GM19467 (cell line): ENCODE results near the gene DEF6.

Source experiments
- ATAC-seq: cut with Tn5 transposase; IDR thresholded peaks from one replicate; pipeline ENCODE4 v1.9.1; 2021; ENCODE audit warnings: mild to moderate bottlenecking, moderate library complexity; ENCODE audit not compliant: unreplicated experiment

DEF6 gene, protein sequence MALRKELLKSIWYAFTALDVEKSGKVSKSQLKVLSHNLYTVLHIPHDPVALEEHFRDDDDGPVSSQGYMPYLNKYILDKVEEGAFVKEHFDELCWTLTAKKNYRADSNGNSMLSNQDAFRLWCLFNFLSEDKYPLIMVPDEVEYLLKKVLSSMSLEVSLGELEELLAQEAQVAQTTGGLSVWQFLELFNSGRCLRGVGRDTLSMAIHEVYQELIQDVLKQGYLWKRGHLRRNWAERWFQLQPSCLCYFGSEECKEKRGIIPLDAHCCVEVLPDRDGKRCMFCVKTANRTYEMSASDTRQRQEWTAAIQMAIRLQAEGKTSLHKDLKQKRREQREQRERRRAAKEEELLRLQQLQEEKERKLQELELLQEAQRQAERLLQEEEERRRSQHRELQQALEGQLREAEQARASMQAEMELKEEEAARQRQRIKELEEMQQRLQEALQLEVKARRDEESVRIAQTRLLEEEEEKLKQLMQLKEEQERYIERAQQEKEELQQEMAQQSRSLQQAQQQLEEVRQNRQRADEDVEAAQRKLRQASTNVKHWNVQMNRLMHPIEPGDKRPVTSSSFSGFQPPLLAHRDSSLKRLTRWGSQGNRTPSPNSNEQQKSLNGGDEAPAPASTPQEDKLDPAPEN

DNA sequence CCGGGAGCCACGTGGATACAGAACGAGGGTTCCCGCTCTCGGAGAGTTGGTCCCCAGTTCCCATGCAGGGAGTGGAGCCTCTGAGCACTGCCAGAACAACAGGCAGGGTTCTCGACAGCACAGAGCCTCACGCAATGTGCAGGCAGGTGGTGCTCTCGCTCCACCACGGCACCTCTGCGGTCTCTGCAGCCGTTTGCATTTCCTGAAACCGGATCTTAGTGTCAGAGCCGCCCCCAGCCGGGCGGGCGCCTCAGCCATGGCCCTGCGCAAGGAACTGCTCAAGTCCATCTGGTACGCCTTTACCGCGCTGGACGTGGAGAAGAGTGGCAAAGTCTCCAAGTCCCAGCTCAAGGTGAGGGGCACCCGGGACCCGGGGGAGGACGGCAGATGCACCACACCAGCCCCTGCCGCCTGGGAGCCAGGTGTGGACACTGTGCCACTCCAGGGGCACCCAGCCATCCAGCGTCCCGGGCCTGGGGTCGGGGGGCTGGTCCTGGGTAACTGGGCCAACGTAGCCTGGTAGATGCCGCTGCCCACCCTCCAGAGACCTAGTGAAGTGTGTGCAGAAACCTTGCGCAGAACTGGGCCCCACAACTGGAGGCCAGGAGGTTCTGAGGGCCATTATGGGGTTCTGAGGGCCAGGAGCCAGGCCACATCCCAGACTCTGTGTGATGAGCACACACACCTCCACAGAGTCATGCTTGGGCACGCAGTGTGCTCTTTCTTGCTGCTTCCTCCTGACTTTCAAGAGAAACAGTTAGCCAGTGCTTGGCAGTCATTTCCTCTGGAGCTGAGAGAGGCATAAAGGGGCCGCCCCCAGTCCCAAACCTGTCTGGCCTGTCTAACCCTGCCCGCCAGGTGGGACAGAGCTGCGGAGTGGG lies at the start of gene DEF6:
Gene DEF6, plus strand, starts transcription at position 218 of the 881 bp plus-strand sequence. Its CDS starts 39 bp downstream, at position 257.
- peak; percentile 67 for ATAC-seq

DNA sequence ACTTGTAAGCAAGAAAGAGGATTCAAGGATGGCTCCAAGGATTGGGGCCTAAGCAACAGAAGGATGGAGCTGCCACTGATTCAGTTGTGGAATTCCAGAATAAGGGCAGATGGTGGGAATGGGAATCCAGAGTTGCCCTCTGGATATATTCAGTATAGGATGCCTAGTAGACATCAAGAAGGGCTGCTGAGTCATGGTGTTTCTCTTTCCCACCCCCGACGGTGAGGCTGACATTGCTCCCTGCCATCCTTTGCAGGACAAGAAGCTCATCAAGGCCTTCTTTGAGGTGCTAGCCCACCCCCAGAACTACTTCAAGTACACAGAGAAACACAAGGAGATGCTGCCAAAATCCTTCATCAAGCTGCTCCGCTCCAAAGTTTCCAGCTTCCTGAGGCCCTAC lies 49.3 kb upstream of the DEF6 start:
- no peak for ATAC-seq

DNA sequence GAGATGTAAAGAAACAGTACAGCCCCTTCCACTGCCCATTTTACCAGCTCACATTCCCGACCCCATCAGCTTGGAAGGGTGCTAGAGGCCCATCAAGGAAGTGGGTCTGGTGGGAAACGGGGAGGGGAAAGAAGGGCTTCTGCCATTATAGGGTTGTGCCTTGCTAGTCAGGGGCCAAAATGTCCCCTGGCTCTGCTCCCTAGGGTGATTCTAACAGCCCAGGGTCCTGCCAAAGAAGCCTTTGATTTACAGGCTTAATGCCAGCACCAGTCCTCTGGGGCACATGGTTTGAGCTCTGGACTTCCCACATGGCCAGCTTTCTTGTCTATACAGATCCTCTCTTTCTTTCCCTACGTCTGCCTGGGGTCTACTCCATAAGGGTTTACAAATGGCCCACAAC lies 48.7 kb upstream of the DEF6 start:
- no peak for ATAC-seq

DNA sequence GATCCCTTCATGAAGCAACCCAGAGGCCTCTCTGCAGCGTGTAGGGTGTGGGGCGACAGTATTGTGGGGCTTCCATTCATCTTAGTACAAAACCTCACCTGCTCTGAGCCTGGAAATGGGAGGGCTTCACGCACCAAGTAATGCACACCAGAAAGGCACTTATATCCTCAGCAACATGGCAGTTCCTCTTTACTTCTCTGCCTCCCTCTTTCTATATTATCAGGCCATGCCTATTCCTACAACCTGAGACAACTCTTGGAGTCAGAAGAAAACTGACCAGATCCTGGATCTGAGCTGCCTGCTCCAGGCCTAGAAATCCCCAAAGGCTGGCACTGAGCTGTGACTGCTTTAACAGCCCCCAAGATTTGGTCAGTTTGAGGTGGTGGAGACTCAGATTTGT lies 45.7 kb upstream of the DEF6 start:
- no peak for ATAC-seq

DNA sequence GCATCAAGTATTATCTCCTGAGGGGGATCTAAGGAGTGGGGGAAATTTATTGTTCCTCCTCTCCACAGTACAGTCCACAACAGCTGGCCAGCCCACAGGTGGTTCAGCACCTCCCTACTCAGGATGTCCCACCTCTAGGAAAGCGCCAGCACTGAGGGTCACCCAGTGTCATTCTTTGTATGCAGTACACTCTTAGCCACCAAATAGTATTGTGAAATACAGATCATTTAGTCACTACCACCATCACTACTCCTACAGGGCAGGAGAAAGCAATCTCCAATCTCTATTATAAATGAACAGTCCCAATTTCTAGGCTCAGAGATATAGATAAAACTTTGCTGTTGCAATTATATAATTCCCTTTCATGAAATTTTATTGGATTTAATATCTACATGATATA lies 44.4 kb upstream of the DEF6 start:
- ATAC-seq = no peak

DNA sequence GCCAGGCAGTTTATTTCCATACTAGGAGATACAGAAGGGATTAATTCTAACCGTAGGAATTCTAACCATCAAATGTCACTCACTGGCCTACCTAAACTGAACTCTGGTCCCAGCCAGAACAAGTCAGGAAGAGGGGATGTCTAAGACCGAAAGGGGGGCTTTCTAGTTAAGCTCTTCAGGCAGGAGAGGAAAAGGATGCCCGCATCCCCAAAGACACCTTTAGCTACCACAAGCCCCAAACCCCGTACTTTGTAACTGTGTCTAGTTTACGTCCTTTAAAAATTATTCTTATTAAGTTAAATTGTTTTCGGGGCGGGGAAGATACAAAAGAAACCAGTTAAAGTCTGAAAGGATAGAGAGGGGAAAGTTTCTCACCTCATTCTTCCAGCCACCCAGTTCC lies 39.3 kb upstream of the DEF6 start:
- no peak for ATAC-seq

DNA sequence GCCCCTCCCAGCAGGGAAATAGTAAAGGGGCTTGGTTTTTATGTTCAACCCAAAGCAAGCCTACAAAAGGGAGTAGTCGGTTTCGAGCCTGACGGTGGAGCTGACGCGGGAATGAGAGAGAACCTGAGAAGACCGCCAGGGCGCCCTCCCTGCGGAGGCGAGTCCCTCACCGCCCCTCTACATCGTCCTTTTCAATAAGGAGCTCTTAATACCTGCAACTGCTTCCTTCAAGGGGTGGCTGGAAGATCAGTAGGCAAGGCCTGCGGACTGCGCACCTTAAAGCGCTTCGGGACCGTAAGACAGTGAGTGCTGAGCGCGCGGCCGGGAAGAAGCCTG lies 38.8 kb upstream of the DEF6 start:
- ATAC-seq = peak; percentile 18

DNA sequence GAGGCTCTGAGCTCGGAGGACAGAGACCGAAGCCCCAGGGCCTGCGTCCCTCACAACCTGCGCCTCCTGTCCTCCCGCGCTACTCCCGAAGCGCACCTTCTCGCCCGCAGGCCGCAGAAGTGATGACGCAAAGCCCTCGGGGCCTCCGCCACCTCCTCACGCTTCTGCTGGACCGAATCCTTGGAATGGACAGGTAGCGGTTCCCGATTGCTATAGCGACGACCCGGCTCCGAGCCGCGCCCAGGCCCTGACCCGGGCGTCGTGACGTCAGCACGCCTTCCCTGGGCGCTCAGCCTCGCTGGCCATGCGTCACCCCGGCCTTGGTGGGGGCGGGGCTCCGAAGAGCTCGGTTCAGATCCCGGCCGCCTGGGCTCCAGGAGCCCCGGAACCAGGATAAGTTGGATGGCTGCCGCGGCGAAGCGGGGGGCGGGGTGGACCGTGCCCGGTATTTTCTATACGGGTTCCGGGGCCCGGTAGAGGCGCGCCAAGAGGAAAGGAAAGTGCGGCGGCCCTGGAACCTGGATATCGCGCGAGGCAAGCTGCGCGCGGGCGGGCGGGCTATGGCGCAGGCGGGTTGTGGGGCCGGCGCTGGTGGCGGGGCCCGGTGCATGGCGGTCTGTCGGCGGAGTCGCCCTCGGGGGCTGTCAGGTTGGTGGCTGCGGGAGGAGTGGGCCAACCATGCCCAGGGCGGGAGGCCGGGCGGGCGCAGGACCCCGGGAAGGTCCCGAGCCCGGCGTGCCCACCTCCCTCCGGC lies 38.2 kb upstream of the DEF6 start, which contains the start of gene ZNF76:
Gene ZNF76, plus strand, starts transcription at position 542 of the 754 bp plus-strand sequence. CDS start 21,417 bp downstream, outside the sequence.
- ATAC-seq = peak; percentile 80

DNA sequence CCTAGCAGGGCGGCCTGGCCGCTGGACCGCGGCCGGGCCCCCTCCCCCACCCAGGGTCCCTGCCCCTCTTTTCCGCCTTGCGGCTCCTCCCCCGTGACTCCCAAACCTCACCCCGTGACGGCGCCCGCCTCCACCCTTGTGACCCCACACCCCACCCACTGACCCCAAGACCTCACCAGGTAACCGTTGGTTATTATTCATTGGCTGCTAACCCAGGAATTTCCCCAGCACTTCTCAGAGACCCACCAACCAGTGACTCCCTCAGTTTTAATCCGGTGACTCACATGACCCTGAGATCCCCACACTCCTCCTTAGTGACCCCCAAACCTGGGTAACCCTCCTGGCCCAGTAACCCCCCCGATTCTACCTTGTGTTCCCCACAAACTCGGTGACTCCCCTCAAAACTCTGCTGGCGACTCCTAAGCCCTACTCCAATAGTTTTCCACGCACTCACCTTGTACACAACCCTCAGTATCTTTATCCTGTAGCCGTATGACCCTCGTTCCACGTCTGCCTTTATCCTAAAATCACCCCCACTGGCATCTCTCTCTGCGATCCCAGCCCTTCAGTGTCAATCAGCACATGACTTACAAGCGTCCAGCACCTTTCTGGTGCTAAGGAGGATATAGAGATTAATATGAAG lies 37.5 kb upstream of the DEF6 start:
- ATAC-seq = peak; percentile 23

DNA sequence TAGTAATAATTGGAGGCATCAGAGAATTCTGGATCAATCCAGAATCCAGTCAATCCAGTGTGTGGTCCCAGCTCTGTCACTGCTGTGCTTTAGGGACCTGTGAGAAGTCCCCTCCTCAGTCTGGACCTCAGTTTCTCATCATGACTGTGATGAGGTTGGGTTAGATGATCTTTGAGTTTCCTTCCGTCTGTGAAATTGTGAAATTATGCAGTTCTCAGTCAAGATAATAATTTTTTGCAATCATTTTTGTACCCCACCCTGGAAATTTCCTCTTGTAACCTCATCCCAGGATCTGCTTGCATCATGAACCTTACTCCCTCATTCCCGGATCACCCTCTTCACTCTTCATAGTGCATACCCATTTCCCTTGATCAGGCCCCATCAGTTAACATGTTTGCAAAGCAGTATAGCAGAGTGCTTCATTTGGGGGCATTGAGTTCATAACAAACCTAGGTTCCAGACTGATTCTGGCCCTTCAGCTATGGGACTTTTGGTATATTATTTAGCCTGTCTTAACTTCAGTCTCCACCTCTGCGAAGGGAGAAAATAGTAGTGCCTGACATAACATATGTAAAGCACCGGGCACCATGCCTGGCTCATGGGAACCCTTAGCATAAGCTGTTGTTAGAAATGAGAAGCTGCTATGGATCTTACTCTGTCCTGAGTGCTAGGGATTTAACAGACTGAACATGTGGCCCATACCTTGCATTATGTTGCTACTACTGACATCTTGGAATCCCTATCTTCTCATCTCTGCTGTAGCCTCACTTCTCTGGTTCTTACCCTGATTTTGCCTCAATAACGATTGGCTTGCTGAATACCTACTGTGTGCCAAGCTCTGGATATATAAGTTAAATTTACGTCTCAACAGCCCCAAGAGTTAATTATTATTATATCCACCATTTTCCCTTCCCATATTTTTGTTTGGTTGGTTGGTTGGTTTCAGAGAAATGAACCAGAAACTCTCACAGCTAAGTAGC lies 36.7 kb upstream of the DEF6 start:
- ATAC-seq = no peak

DNA sequence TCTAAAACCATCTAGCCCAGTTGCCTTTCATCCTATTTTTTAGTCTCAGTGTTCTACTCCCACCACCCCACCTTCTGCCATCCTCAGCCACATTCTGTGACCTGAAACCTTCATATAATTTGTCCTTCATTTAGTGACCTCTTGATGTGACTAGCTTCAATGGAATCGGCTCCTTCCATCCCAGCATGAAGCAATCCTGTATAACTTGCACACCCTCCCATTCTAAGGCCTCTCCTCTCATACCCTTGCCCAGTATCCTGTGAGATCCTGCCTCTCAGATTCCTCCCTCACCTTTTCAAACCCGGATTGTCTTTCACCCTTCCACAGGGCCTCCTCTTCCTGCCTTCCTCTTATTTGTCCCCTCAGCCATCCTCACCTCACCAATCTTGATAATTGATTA lies 35.0 kb upstream of the DEF6 start:
- no peak for ATAC-seq

DNA sequence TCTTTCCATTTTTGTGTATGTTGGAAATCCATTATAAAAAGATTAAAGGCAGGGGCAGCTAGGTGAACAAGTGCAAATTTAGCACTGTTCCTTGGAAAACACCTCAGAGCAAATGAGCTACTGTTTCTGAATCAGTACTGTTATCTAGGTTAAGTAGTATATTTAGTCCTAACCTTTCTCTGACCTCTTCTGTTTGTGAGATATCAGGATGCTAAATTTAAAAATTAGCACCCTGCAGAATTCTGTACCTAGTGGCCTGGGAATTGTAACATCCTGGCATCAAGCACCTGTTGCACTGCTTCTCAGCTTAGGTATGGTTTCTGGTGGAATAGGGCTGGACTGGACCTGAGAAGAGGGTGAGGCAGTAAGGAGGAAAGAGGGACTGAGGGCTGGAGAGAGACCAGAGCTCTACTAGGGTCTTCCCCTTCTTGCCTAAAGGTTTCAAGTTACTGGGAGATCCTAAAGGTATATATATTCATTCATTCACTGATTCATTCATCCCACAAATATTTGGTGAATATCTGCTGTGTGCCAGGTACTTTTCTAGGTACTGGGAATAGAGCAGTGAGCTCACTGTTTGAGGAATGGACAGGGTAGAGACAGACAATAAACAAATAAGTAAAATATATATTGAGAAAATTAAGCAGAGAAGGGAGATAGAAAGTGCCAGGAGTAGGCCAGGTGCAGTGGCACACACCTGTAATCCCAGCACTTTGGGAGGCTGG lies 32.9 kb upstream of the DEF6 start:
- ATAC-seq = no peak

DNA sequence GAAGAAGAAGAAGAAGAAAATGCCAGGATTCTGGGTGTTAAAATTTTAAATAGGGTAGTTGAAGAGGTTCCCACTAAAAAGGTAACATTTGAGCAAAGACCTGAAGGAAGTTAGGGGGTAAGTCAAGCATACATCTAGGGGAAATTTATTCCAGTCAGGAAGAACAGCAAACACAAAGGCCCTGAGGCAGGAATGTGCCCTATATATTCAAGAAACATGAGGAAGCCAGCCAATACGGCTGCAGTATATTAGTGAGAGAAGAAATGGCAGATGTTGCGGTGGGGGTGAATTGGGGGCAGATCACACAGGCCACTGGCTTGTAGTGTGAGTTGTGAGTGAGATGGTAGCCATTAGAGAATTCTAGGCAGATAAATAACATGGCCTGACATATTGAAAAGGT lies 32.1 kb upstream of the DEF6 start:
- ATAC-seq = no peak

DNA sequence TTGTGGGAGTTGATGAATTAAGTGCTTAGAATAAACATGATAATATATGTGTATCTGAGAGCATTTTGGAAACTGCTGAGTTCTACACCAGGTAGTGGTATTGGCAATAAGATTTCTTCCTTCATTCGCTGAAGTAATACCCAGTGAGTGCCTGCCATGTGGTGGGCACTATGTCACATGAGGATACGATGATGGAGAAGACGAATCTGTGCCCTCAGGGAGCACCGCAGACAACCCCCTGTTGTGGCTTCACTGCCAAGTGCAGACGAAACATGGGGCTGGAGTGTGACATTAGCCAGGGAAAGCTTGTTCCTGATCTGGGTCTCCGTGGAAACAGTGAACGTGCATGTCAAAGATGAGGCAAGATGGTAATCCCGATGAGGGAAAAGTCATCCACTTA lies 30.2 kb upstream of the DEF6 start:
- ATAC-seq = no peak

DNA sequence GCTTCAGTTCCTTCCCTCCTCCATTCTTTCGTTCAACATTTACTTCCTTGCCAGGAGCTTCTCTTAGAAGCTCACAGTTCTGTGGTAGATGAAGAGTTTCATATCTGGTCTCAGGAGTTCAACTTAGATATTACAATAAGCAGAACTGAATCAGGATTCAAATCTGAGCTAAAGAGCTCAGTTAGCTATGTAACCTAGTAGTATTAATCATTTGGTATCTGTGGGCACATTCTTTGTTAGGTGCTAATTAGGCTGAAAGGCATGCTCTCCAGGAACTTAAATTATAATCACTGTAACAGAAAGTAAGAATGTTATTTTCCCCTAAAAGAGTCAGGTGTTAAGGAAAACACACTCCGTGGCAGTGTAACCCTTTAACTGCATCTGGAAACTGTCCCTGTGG lies 29.7 kb upstream of the DEF6 start:
- no peak for ATAC-seq

DNA sequence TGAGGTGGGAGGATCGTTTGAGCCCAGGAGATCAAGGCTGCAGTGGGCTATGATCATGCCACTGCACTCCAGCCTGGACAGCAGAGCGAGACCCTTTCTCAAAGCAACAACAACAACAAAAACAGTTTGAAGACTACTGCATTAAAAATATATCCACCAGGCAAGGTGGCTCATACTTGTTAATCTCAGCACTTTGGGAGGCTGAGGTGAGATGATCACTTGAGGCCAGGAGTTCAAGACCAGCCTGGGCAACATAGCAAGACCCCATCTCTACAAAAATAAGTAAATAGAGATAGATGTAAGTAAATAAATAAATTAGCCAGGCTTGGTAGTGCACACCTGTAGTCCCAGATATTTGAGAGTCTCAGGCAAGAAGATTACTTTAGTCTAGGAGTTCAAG lies 25.6 kb upstream of the DEF6 start:
- ATAC-seq = no peak

DNA sequence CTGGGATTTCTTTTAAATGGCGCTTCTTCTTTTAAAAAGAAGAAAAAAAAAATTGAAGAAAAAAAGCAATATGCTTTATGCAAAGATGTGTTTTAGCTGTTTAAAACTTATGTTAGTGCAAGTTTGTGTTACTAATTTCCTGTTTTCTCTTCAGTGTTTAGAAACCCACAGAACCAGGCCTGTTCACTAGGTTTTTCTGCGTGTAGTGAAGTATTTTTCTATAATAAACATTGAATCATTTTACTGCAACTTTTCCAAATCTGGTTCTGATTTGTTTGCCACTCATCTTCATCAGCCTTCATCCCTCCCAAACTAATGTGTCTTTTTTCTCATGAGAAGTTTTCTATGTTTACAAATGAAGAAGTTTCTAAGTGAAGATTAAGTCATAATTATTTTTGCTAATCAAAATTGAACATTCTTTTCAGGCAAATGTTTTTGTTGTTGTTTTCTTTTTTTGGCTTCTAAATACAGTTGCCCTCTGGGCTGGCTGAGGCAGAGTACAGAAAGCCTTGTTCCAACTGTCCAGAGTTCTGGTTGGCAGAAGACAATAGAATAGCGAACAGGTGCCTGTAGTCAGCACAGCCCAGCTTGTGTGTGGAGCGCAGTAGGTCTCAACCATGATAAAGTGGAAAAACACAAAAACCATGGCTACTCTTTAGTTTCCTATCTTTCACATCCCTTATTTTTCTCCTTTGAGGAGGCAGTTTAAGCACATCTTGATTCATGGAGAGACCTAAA lies 23.6 kb upstream of the DEF6 start:
- ATAC-seq = no peak

DNA sequence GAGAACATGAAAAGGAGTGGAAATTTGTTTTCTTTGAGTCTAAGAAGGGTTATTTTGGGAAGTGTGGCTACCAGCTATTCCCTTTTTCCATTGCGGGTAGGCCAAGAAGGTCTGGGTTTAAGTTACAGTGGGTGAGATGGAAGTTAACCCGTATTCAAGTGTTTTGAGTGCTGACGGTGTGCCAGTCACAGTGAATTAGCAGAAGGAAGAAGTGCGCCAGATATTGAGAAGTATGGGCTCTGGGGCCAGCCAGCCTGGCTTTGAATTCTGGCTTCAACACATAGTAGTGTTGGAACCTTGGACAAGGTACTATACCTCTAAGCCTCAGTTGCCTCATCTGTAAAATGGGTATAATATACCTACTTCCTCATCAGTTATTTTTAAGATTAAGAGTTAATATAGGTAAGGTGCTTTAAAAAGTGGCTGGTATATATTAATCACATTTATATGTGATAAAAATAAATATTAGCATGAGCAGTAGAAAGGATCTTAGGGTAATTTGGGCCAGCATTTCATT lies 21.8 kb upstream of the DEF6 start:
- ATAC-seq = no peak
